Activated naive CD4-positive, alpha-beta T cell treated with anti-CD3 and anti-CD28 coated beads for 36 hours (primary cell): ENCODE results near the gene RCL1. TPM values are rescaled to one million over a fixed set of nuclear protein-coding genes. Genes with fewer than 3 reads are reported as not detected.
"Not testable (repeated sequence)": the region's sequence is repeated elsewhere in the genome, so short reads cannot be mapped to it uniquely, and the experiment has no call there.

Experiments used
- CTCF ChIA-PET: fragments of 350-600 bp; sonication (Branson Sonifier 250); formaldehyde crosslinking; loops from one replicate; lab custom pipeline; 2021; ENCODE audit warnings: antibody characterized with exemption; lab: Charles Lee
- DNase-seq: peaks from one replicate; pipeline ENCODE4 v3.0.0-alpha.2; 2020
- H3K27ac Mint-ChIP-seq: one replicate; pipeline ENCODE4 v1.8.0; 2021; ENCODE audit warnings: mild to moderate bottlenecking, mixed read lengths
- H3K27me3 Mint-ChIP-seq: one replicate; pipeline ENCODE4 v1.8.0; 2021; ENCODE audit warnings: low read depth, mixed read lengths
- H3K36me3 Mint-ChIP-seq: one replicate; pipeline ENCODE4 v1.8.0; 2021; ENCODE audit warnings: low read depth, mixed read lengths
- H3K4me1 Mint-ChIP-seq: one replicate; pipeline ENCODE4 v1.8.0; 2021; ENCODE audit warnings: low read depth, mixed read lengths
- H3K4me3 Mint-ChIP-seq: one replicate; pipeline ENCODE4 v1.8.0; 2021; ENCODE audit warnings: mild to moderate bottlenecking, moderate library complexity, mixed read lengths
- H3K9me3 Mint-ChIP-seq: one replicate; pipeline ENCODE4 v1.8.0; 2021; ENCODE audit warnings: mixed read lengths
- intact Hi-C: fragments of 100-400 bp; cut with micrococcal nuclease; formaldehyde crosslinking; loops from one replicate; pipeline ENCODE4 v1.15.1; 2023
- total RNA-seq, 2 experiments: library from RNA; stranded (reverse); gene quantifications; one replicate each; pipeline ENCODE4 v1.2.3, GENCODE V29; 2021

The RCL1 gene
- total RNA-seq, 2 experiments from 2014 or later = 26.9 to 30.7 TPM

DNA sequence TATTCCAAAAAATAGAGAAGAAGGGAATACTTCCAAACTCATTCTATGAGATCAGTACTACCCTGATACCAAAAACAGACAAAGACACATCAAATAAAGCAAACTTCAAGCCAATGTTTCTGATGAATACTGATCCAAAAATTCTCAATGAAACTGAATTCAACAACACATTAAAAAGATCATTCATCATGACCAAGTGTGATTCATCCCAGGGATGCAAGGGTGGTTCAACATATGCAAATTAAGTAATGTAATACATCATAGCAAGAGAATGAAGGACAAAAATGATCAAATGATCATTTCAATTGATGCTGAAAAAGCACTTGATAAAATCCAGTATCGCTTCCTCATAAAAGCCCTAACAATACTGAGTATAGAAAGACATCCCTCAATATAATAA lies 4.9 kb upstream of the RCL1 start:
- Mint-ChIP-seq H3K27ac (no peak overlapping the region), H3K4me1 (peaks cover 23% of the 10 kb centered on the region), H3K4me3 (no peak overlapping the region), H3K9me3 (no peaks in the 10 kb centered on the region), H3K36me3 (no peaks in the 10 kb centered on the region), H3K27me3 (no peaks in the 10 kb centered on the region)
- intact Hi-C loops = no loop called here
- CTCF ChIA-PET = interaction anchor here (0.8 kb wide), 1 partner anchor 9 kb away, joined by 5 read pairs; no protein-coding TSS in a partner anchor
- peak; percentile 33 for DNase-seq

DNA sequence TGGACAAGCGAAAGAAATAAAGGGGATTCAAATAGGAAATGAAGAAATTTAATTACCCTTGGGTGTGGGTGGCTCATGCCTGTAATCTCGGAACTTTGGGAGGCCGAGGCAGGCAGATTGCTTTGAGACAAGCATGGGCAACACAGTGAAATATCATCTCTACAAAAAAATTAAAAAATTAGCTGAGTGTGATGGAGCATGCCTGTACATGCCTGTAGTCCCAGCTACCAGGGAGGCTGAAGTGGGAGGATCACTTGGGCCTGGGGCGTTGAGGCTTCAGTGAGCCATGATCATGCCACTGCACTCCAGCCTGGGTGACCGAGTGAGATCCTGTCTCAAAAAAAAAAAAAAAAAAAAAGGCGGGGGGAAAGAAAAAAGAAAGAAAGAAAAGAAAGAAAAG lies 4.0 kb upstream of the RCL1 start:
- DNase-seq = no peak
- Mint-ChIP-seq H3K36me3 (no peaks in the 10 kb centered on the region), H3K4me3 (no peak overlapping the region), H3K27ac (no peak overlapping the region), H3K4me1 (peaks cover 23% of the 10 kb centered on the region), H3K9me3 (no peaks in the 10 kb centered on the region), H3K27me3 (no peaks in the 10 kb centered on the region)
- intact Hi-C loops = no loop called here
- CTCF ChIA-PET = interaction anchor here (0.6 kb wide), 1 partner anchor 29 kb away, joined by 3 read pairs; no protein-coding TSS in a partner anchor

DNA sequence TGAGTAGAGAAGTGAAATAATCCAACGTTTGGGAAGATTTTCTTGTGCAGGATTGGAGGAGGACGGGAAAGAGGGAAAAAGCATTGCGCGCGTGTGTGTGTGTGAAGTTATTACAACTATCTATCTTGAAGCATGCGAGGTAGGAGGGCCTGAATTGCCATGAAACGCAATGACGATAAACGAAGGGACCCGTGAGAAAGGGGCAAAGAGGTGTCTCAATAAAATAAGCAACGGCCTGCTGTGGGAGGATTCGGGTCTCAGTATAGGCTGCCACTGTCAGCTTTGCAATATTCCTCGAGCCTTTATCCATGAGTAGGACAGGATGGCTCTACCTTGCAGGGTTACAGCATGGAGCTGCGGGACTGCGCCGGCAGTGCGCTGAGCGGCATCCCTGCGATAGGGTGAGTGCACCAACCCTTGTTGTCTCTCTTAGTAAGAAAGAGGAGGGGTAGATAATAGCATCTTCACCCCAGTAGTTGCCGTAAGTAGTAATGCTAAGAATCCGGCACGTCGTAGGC lies 631 bp upstream of the RCL1 start:
- peaks cover 9% of the 10 kb centered on the region for H3K36me3 Mint-ChIP-seq
- intact Hi-C loops = loop anchor here (1.0 to 2.0 kb wide), 13 partner anchors 23 to 1965 kb away; partner anchors contain the start of genes AK3, CDC37L1, JAK2 and KDM4C
- CTCF ChIA-PET = interaction anchor here (1.0 to 2.8 kb wide), 5 partner anchors 29 to 195 kb away, joined by 3 to 13 read pairs (median 3); no protein-coding TSS in a partner anchor
- peak overlapping the region; percentile 96 for H3K4me3 Mint-ChIP-seq
- peaks cover 3% of the 10 kb centered on the region for H3K9me3 Mint-ChIP-seq
- no peak for DNase-seq
- H3K27me3 Mint-ChIP-seq = no peaks in the 10 kb centered on the region
- peak overlapping the region; percentile 16 for H3K27ac Mint-ChIP-seq
- H3K4me1 Mint-ChIP-seq = peaks cover 49% of the 10 kb centered on the region

DNA sequence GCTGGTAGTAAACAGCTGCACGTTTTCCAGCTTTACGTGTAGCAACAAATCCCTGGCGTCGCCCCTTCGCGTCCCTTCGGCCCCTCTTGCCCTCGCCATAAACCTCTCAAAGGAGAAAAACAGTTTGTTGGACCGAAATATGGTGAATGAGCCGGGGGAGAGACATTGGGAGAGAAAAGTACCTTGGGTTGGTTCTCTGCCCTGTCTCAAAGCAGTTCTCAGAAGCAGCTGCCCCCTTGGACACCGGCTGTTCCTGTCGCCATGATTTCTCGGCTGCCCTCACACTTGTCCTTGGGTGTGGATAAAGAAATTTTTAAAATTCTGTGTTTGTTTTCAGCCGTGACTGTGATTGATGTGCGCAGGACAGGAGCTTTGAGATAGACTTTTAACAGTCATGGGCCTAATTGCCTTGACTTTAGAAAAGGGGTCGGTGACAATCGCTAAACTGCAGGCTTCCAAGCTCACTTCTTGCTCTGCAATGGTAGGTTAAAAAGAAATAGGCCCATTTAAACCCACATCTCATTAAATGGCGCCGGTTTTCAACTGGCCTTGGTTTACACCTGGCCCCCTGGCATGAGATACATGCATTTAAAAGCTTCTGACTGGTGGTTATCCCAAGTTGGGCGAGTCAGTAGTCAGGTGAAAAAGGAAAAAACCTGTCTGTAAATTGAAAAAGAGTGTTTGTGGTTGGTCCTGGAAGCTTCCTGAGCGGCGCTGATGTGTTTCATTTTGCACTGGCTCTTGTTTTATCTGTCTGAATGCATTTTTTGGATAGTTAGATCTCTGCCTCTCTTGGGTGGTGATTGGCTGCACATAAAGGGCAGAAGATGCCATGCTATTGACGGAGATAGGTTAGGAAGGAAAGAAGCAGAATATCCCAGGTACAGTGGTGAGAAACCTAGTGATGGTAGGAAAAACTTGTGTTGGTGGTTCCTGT lies 983 bp downstream of the RCL1 start:
- Mint-ChIP-seq H3K9me3 (peaks cover 3% of the 10 kb centered on the region), H3K27ac (peak overlapping the region; percentile 66), H3K27me3 (no peaks in the 10 kb centered on the region), H3K36me3 (peaks cover 9% of the 10 kb centered on the region), H3K4me3 (peak overlapping the region; percentile 96), H3K4me1 (peaks cover 49% of the 10 kb centered on the region)
- CTCF ChIA-PET = interaction anchor here (0.6 to 2.8 kb wide), 5 partner anchors 31 to 222 kb away, joined by 3 to 13 read pairs (median 4); no protein-coding TSS in a partner anchor
- peak; percentile 27 for DNase-seq
- intact Hi-C loops = loop anchor here (2.0 kb wide), 5 partner anchors 39 to 1963 kb away; partner anchors contain the start of genes AK3 and KDM4C

DNA sequence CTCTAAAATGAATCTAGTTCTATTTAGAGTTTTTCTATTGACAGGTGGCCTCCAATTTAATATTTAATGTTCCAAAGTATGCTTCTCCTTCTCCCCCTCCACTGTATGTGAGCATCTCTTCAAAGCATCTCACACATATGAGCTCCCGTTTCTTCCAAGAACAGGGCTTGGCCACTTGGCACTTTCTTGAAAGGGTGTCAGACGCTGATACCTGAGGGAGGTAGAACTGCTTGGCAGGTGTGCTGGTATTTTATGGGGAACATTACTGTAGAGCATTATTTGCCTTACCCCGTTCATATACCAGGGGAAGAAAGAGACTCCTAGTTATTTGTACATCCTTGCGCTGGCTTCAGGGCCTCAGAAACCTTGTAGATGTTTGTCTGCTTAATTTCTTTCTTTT lies 1.9 kb downstream of the RCL1 start:
- peaks cover 9% of the 10 kb centered on the region for H3K36me3 Mint-ChIP-seq
- DNase-seq = no peak
- H3K4me1 Mint-ChIP-seq = peaks cover 57% of the 10 kb centered on the region
- H3K27me3 Mint-ChIP-seq = no peaks in the 10 kb centered on the region
- H3K9me3 Mint-ChIP-seq = peaks cover 3% of the 10 kb centered on the region
- CTCF ChIA-PET = interaction anchor here (0.6 to 1.7 kb wide), 5 partner anchors 33 to 257 kb away, joined by 3 to 4 read pairs (median 3); no protein-coding TSS in a partner anchor
- intact Hi-C loops = no loop called here
- H3K27ac Mint-ChIP-seq = no peak overlapping the region
- peak overlapping the region; percentile 96 for H3K4me3 Mint-ChIP-seq

DNA sequence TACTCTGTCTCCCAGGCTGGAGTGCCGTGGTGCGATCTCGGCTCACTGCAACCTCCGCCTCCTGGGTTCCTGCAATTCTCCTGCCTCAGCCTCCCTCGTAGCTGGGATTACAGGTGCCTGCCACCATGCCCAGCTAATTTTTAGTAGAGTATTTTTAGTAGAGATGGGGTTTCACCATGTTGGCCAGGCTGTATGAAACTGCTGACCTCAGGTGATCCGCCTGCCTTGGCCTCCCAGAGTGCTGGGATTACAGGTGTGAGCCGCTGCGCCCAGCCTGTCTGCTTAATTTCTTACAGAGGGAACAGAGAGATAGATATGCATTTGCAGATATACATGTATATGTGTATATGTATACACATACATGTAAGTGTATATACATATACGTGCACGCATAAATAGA lies 2.4 kb downstream of the RCL1 start:
- H3K27me3 Mint-ChIP-seq, H3K36me3 Mint-ChIP-seq, H3K27ac Mint-ChIP-seq, DNase-seq, H3K9me3 Mint-ChIP-seq, H3K4me3 Mint-ChIP-seq, intact Hi-C loops: not testable (repeated sequence)
- CTCF ChIA-PET = interaction anchor here (0.7 to 1.7 kb wide), 4 partner anchors 32 to 256 kb away, joined by 3 to 4 read pairs (median 4); no protein-coding TSS in a partner anchor
- peaks cover 60% of the 10 kb centered on the region for H3K4me1 Mint-ChIP-seq

DNA sequence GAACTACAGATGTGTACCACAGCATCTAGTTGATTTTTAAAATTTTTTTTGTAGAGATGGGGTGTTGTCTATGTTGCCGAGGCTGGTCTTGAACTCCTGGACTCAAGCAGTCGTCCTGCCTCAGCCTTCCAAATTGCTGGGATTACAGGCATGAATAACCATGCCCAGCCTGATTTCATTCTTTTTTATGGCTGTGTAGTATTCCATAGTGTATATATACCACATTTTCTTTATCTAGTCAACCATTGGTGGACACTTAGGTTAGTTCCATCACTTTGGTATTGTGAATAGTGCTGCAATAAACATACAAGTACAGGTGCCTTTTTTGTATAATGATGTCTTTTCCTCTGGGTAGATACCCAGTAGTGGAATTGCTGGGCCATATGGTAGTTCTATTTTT lies 3.8 kb downstream of the RCL1 start:
- Mint-ChIP-seq H3K9me3 (peaks cover 3% of the 10 kb centered on the region), H3K4me1 (peaks cover 61% of the 10 kb centered on the region), H3K27me3 (no peaks in the 10 kb centered on the region), H3K4me3 (no peak overlapping the region), H3K36me3 (peaks cover 12% of the 10 kb centered on the region), H3K27ac (no peak overlapping the region)
- intact Hi-C loops = no loop called here
- CTCF ChIA-PET = interaction anchor here (0.7 to 1.8 kb wide), 13 partner anchors 8 to 222 kb away, joined by 3 to 7 read pairs (median 4); no protein-coding TSS in a partner anchor
- no peak for DNase-seq

DNA sequence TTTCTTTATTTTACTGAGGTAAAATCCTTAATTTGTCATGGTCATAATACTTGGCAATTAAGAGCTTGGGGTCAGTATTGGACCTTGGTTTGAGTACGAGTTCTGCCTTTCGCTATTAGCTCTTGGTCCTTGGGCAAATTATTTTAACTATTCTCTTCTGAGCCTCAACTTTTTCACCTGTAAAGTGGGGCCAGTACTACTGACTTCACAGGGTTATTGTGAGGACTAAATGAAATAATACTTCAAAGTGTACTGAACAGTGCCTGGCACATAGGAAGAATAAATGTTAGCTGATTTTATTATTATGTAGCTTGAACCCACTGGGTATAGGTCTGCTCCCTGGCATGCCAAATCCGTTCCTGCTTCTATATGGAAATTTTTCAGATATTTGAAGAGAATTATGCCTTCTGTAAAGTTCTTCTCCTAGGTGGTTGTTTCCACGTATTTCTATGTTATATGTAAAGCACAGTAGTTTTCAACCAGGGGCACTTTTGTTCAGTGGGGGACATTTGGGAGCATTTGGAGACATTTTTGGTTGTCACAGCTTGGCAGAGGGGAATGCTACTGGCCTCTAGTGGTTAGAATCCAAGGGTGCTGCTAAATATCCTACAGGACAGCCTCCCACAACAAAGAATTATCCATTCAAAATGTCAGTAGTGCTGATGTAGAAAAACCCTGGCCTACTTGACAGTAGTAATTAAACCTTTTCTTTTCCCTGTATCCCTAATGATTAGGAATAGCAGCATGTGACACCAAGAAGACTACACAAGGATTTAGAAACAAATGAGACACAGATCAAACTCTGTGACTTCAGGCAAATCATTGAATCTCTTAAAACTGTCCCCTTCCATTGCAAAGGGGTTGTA lies 4.5 kb downstream of the RCL1 start:
- intact Hi-C loops = loop anchor here (1.0 kb wide), 1 partner anchor 35 kb away; no protein-coding TSS in a partner anchor
- CTCF ChIA-PET = interaction anchor here (0.5 to 1.8 kb wide), 12 partner anchors 9 to 196 kb away, joined by 3 to 7 read pairs (median 4); no protein-coding TSS in a partner anchor
- H3K4me1 Mint-ChIP-seq = peaks cover 59% of the 10 kb centered on the region
- DNase-seq = peak; percentile 42
- no peak overlapping the region for H3K4me3 Mint-ChIP-seq
- H3K9me3 Mint-ChIP-seq = peaks cover 3% of the 10 kb centered on the region
- H3K36me3 Mint-ChIP-seq = peaks cover 12% of the 10 kb centered on the region
- H3K27ac Mint-ChIP-seq = no peak overlapping the region
- no peaks in the 10 kb centered on the region for H3K27me3 Mint-ChIP-seq

DNA sequence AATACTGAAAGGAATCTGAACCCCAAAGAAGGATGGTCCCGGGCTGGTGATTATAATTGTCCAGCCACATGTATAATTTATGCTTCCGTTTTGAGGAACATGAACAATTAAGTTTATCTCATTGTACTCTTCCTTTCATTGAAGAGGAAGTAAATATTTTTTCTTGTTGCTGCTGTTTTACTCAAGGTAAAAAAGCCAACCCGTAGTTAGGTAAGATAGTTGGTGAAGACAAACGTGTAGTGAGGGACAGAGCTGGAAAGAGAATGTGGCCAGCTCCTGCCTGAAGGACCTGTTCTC lies 5.1 kb downstream of the RCL1 start:
- Mint-ChIP-seq H3K4me1 (peaks cover 58% of the 10 kb centered on the region), H3K36me3 (peaks cover 12% of the 10 kb centered on the region), H3K9me3 (peaks cover 3% of the 10 kb centered on the region), H3K27ac (no peak overlapping the region), H3K4me3 (no peak overlapping the region), H3K27me3 (no peaks in the 10 kb centered on the region)
- DNase-seq = no peak
- CTCF ChIA-PET = interaction anchor here (1.4 to 1.8 kb wide), 3 partner anchors 10 to 196 kb away, joined by 4 to 5 read pairs (median 4); no protein-coding TSS in a partner anchor
- intact Hi-C loops = loop anchor here (1.0 kb wide), 1 partner anchor 36 kb away; no protein-coding TSS in a partner anchor

DNA sequence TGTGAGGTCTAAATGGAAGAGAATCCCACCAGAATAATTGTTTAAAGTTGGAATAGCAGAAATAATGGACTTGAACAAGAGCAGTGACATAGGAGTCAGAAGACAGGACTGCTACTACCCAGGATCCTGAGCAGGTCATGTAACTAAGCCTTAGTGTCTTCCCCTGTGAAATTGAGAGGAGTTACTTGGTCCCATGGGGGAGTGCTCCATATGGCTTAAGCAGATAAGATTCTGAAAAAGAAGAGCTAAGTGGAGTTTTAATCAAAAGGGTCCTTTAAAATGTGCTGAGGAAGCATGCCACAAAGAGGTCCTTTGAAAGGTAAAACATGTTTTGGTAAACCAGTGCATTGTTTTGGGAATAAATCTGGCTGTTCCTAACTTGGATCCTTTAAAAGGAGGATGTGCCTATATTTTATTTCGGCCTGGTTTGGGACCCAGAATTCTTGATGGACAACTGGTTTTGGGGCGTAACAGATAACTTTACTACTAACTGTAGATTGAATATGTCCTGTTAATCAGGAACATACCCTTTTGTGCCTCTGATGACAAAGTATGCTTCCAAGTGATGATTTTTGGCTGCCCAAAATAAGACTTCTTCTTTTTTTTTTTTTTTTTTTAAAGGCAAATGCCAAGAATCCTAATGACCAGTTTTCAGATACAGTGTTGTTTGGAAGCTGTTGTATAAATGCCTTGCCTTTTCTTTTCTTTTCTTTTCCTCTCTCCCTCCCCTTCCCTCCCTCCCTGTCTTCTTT lies 5.7 kb downstream of the RCL1 start:
- intact Hi-C loops = no loop called here
- Mint-ChIP-seq H3K9me3 (peaks cover 3% of the 10 kb centered on the region), H3K27ac (no peak overlapping the region), H3K36me3 (peaks cover 14% of the 10 kb centered on the region), H3K4me1 (peaks cover 60% of the 10 kb centered on the region), H3K4me3 (no peak overlapping the region), H3K27me3 (no peaks in the 10 kb centered on the region)
- no peak for DNase-seq
- CTCF ChIA-PET = interaction anchor here (0.5 to 1.8 kb wide), 3 partner anchors 39 to 854 kb away, joined by 3 to 4 read pairs (median 4); no protein-coding TSS in a partner anchor

DNA sequence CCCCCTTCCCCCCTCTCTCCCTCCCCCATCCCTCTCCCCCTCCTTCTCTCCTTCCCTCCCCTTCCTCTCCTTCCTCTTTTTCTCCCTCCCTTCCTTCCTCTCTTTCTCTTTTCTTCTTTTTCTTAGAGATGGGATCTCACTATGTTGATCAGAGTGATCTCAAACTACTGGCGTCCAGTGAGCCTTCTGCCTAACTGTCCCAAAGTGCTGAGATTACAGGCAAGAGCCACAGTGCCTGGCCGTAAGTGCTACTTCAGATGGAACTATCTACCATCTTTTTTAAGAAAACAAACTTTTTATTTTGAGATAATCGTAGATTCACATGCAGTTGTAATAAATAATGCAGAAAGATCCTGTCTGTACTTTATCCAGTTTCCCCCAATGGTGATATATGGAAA lies 6.3 kb downstream of the RCL1 start:
- no peak overlapping the region for H3K4me3 Mint-ChIP-seq
- DNase-seq = no peak
- H3K36me3 Mint-ChIP-seq = peaks cover 20% of the 10 kb centered on the region
- H3K27me3 Mint-ChIP-seq = no peaks in the 10 kb centered on the region
- H3K9me3 Mint-ChIP-seq = peaks cover 3% of the 10 kb centered on the region
- H3K27ac Mint-ChIP-seq = no peak overlapping the region
- H3K4me1 Mint-ChIP-seq = peaks cover 61% of the 10 kb centered on the region
- CTCF ChIA-PET = interaction anchor here (1.4 kb wide), 1 partner anchor 39 kb away, joined by 4 read pairs; no protein-coding TSS in a partner anchor
- intact Hi-C loops = no loop called here
